H1 (cell line): ENCODE results near the gene AGAP1. TPM values are rescaled to one million over a fixed set of nuclear protein-coding genes. Genes with fewer than 3 reads are reported as not detected.

Source experiments
- CTCF ChIA-PET: fragments of 300-600 bp; sonication (Branson Sonifier 250); formaldehyde crosslinking; loops from one replicate; lab custom pipeline; 2021; ENCODE audit not compliant: partially characterized antibody; lab: Charles Lee
- POLR2A ChIA-PET: fragments of 300-600 bp; sonication (Branson Sonifier 250); formaldehyde crosslinking; loops from one replicate; lab custom pipeline; 2021; ENCODE audit warnings: inconsistent platforms; ENCODE audit not compliant: partially characterized antibody; lab: Charles Lee
- DNase-seq, 2 experiments: peaks; one replicate each; pipeline versions ENCODE4 v3.0.0 to v3.0.0-alpha.2; 2010 to 2022; ENCODE audit warnings: low spot score in 2 of 2, low read depth in 1 of 2, mixed read lengths in 1 of 2
- FAIRE-seq: peaks from 2 replicates; lab custom pipeline; 2011; peaks lifted over from hg19 to GRCh38; lab: Jason Lieb, UNC
- H2AFZ ChIP-seq: 2 replicates; pipeline ENCODE4 v1.8.1; 2012; ENCODE audit warnings: low read length, inconsistent platforms
- H2AK5ac ChIP-seq: 2 replicates; pipeline ENCODE4 v1.6.1; 2013; ENCODE audit warnings: low read depth, low read length
- H2BK120ac ChIP-seq: replicated peaks from 2 replicates; pipeline ENCODE3; 2013; ENCODE audit warnings: low read depth, low read length, inconsistent platforms
- H2BK12ac ChIP-seq: 2 replicates; pipeline ENCODE4 v1.6.1; 2013; ENCODE audit warnings: low read depth, low read length
- H2BK15ac ChIP-seq: 2 replicates; pipeline ENCODE4 v1.6.1; 2013; ENCODE audit warnings: low read length
- H2BK20ac ChIP-seq: 2 replicates; pipeline ENCODE4 v1.6.1; 2013; ENCODE audit warnings: low read length
- H2BK5ac ChIP-seq: 2 replicates; pipeline ENCODE4 v1.6.1; 2013; ENCODE audit warnings: low read depth, low read length
- H3K14ac ChIP-seq: 2 replicates; pipeline ENCODE4 v1.6.1; 2013; ENCODE audit warnings: inconsistent platforms; ENCODE audit not compliant: insufficient read length
- H3K18ac ChIP-seq: 2 replicates; pipeline ENCODE4 v1.6.1; 2013; ENCODE audit warnings: low read length; ENCODE audit errors: extremely low read depth
- H3K23ac ChIP-seq: 2 replicates; pipeline ENCODE4 v1.6.1; 2013; ENCODE audit warnings: inconsistent platforms; ENCODE audit not compliant: insufficient read length
- H3K23me2 ChIP-seq: 2 replicates; pipeline ENCODE4 v1.6.1; 2013; ENCODE audit warnings: low read depth, low read length
- H3K27ac ChIP-seq: 2 replicates; pipeline ENCODE4 v1.6.1; 2011; ENCODE audit warnings: low read depth, low read length, inconsistent platforms
- H3K27me3 ChIP-seq, 4 experiments: replicated peaks in 1 of 4; 1 replicate in 1 of 4; 2 replicates in 3 of 4; pipeline versions ENCODE4 v1.6.1 to v1.8.1; 2011 to 2013; ENCODE audit warnings: low read length in 3 of 4, mild to moderate bottlenecking in 3 of 4, inconsistent platforms in 2 of 4, mixed read lengths in 2 of 4, moderate library complexity in 1 of 4; ENCODE audit not compliant: control insufficient read depth in 3 of 4, insufficient read depth in 3 of 4; ENCODE audit errors: extremely low read depth in 1 of 4
- H3K36me3 ChIP-seq, 4 experiments: 2 replicates each; pipeline versions ENCODE4 v1.6.1 to v1.8.1; 2011 to 2013; ENCODE audit warnings: mild to moderate bottlenecking in 4 of 4, low read length in 3 of 4, moderate library complexity in 2 of 4, control low read depth in 1 of 4, inconsistent platforms in 1 of 4; ENCODE audit not compliant: insufficient read depth in 4 of 4, control insufficient read depth in 2 of 4
- H3K4ac ChIP-seq: replicated peaks from 2 replicates; pipeline ENCODE3; 2013; ENCODE audit warnings: low read length, low read depth, mixed read lengths, inconsistent platforms; ENCODE audit not compliant: insufficient read length
- H3K4me1 ChIP-seq, 4 experiments: replicated peaks in 1 of 4; 1 replicate in 1 of 4; 2 replicates in 3 of 4; pipeline versions ENCODE4 v1.6.1 to v1.8.1; 2011 to 2013; ENCODE audit warnings: low read length in 3 of 4, inconsistent platforms in 2 of 4, mixed read lengths in 1 of 4; ENCODE audit not compliant: insufficient read depth in 4 of 4, control insufficient read depth in 3 of 4
- H3K4me2 ChIP-seq, 2 experiments: 2 replicates each; pipeline versions ENCODE4 v1.6.1 to v1.8.1; 2011 to 2013; ENCODE audit warnings: low read depth in 2 of 2, low read length in 2 of 2, control low read depth in 1 of 2, inconsistent platforms in 1 of 2, mild to moderate bottlenecking in 1 of 2; ENCODE audit not compliant: insufficient read depth in 1 of 2
- H3K4me3 ChIP-seq, 4 experiments: fragments of 200-600, 300-600 bp in 1 of 4; sonication (generic), shearing (Covaris generic), sonication (Bioruptor Twin) in 1 of 4; 2 replicates each; pipeline versions ENCODE4 v1.5.1 to v1.8.1; 2011 to 2016; ENCODE audit warnings: low read length in 4 of 4, low read depth in 3 of 4, control low read depth in 2 of 4, inconsistent platforms in 2 of 4, mild to moderate bottlenecking in 2 of 4, mixed read lengths in 1 of 4, moderate library complexity in 1 of 4; ENCODE audit not compliant: insufficient read depth in 2 of 4; ENCODE audit errors: extremely low read depth in 1 of 4
- H3K56ac ChIP-seq: replicated peaks from 2 replicates; pipeline ENCODE3; 2013; ENCODE audit warnings: low read depth, mild to moderate bottlenecking, mixed read lengths, low read length, inconsistent platforms; ENCODE audit not compliant: insufficient read length
- H3K79me1 ChIP-seq: 2 replicates; pipeline ENCODE4 v1.6.1; 2013; ENCODE audit warnings: low read depth, low read length, control low read depth
- H3K79me2 ChIP-seq, 2 experiments: 2 replicates each; pipeline versions ENCODE4 v1.6.1 to v1.8.1; 2012 to 2013; ENCODE audit warnings: low read length in 2 of 2, mild to moderate bottlenecking in 2 of 2, inconsistent platforms in 1 of 2; ENCODE audit not compliant: insufficient read depth in 2 of 2, control insufficient read depth in 1 of 2
- H3K9ac ChIP-seq, 4 experiments: replicated peaks in 1 of 4; 1 replicate in 1 of 4; 2 replicates in 3 of 4; pipeline versions ENCODE4 v1.6.1 to v1.8.1; 2011 to 2013; ENCODE audit warnings: low read depth in 3 of 4, low read length in 3 of 4, control low read depth in 2 of 4, mild to moderate bottlenecking in 2 of 4, moderate library complexity in 2 of 4, inconsistent platforms in 1 of 4; ENCODE audit errors: extremely low read depth in 1 of 4
- H3K9me3 ChIP-seq, 2 experiments: 2 replicates each; pipeline versions ENCODE4 v1.6.1 to v1.8.1; 2012 to 2013; ENCODE audit warnings: mild to moderate bottlenecking in 2 of 2, moderate library complexity in 2 of 2, control low read depth in 1 of 2, inconsistent platforms in 1 of 2, low read depth in 1 of 2, low read length in 1 of 2, mixed read lengths in 1 of 2; ENCODE audit not compliant: insufficient read depth in 2 of 2
- H4K20me1 ChIP-seq, 2 experiments: replicated peaks in 1 of 2; 2 replicates each; pipeline versions ENCODE3 to v1.8.1; 2011 to 2013; ENCODE audit warnings: inconsistent platforms in 2 of 2, low read length in 2 of 2, mild to moderate bottlenecking in 1 of 2; ENCODE audit not compliant: insufficient read depth in 2 of 2, control insufficient read depth in 1 of 2
- H4K5ac ChIP-seq: 2 replicates; pipeline ENCODE4 v1.6.1; 2013; ENCODE audit warnings: low read length, low read depth, mixed read lengths, inconsistent platforms; ENCODE audit not compliant: insufficient read length
- H4K8ac ChIP-seq: 2 replicates; pipeline ENCODE4 v1.8.0; 2013; ENCODE audit warnings: mild to moderate bottlenecking, moderate library complexity, low read length, inconsistent platforms; ENCODE audit not compliant: insufficient read depth; ENCODE audit errors: extremely low read depth
- H4K91ac ChIP-seq: replicated peaks from 2 replicates; pipeline ENCODE3; 2013; ENCODE audit warnings: low read length, mixed read lengths, inconsistent platforms; ENCODE audit not compliant: insufficient read length
- BACH1 ChIP-seq: IDR thresholded peaks from 2 replicates; pipeline ENCODE4 v1.6.1; 2012; ENCODE audit warnings: low read length, improper control_type of control experiment
- CBX5 ChIP-seq: fragments of 300-800, 300-1000 bp; sonication (generic); IDR thresholded peaks from 2 replicates; pipeline ENCODE4 v1.7.1; 2016; ENCODE audit warnings: antibody characterized with exemption, low read length, low read depth
- EGR1 ChIP-seq: IDR thresholded peaks from 2 replicates; pipeline ENCODE4 v1.6.1; 2011; ENCODE audit warnings: low read depth, low read length, borderline replicate concordance
- HDAC2 ChIP-seq, 2 experiments: fragments of 300-600 bp in 1 of 2; sonication (generic) in 1 of 2; IDR thresholded peaks; 2 replicates each; pipeline ENCODE4 v1.6.1; 2011 to 2012; ENCODE audit warnings: low read depth in 2 of 2, low read length in 2 of 2, mild to moderate bottlenecking in 2 of 2, moderate library complexity in 2 of 2, borderline replicate concordance in 1 of 2, inconsistent platforms in 1 of 2
- KDM1A ChIP-seq: fragments of 200-600, 300-600 bp; sonication (generic); IDR thresholded peaks from 2 replicates; pipeline ENCODE4 v1.7.1; 2016; ENCODE audit warnings: mild to moderate bottlenecking, low read length, borderline replicate concordance
- KDM4A ChIP-seq: IDR thresholded peaks from one replicate; pipeline ENCODE4 v1.7.1; 2012; ENCODE audit warnings: low read depth, mild to moderate bottlenecking, moderate library complexity, low read length, inconsistent platforms; ENCODE audit not compliant: severe bottlenecking
- POLR2AphosphoS5 ChIP-seq: IDR thresholded peaks from 2 replicates; pipeline ENCODE4 v1.6.1; 2011; ENCODE audit warnings: low read depth, low read length
- RNF2 ChIP-seq: fragments of 200-900, 300-1000 bp; sonication (generic); IDR thresholded peaks from 2 replicates; pipeline ENCODE4 v1.7.1; 2016; ENCODE audit warnings: borderline replicate concordance, low read depth, mild to moderate bottlenecking, antibody characterized with exemption, low read length; ENCODE audit not compliant: poor library complexity, severe bottlenecking; ENCODE audit errors: missing control alignments
- SIX5 ChIP-seq: IDR thresholded peaks from 2 replicates; pipeline ENCODE4 v1.6.1; 2011; ENCODE audit warnings: mild to moderate bottlenecking, low read depth, low read length
- SP4 ChIP-seq: IDR thresholded peaks from 2 replicates; pipeline ENCODE4 v1.6.1; 2012; ENCODE audit warnings: low read length, inconsistent platforms
- TBP ChIP-seq: IDR thresholded peaks from 2 replicates; pipeline ENCODE4 v1.6.1; 2011; ENCODE audit warnings: low read depth, low read length, improper control_type of control experiment
- USF2 ChIP-seq: IDR thresholded peaks from 2 replicates; pipeline ENCODE4 v1.6.1; 2011; ENCODE audit warnings: low read length, improper control_type of control experiment
- ZNF274 ChIP-seq: IDR thresholded peaks from 2 replicates; pipeline ENCODE4 v1.7.0; 2012; ENCODE audit warnings: low read length, borderline replicate concordance; ENCODE audit errors: extremely low read depth
- WGBS, 2 experiments: shearing (Covaris generic) in 1 of 2; methylation state at CpG; one replicate each; pipeline versions ENCODE4 v1.1.6 to v1.1.7; 2013 to 2015; ENCODE audit warnings: low lambda C conversion rate in 2 of 2, mixed read lengths in 2 of 2, inconsistent platforms in 1 of 2, low coverage in 1 of 2, missing lambda C conversion rate in 1 of 2; ENCODE audit not compliant: insufficient replicate concordance in 2 of 2, insufficient coverage in 1 of 2, insufficient read length in 1 of 2; ENCODE audit errors: extremely low coverage in 1 of 2, missing lambda C conversion rate in 1 of 2; 5-methylcytosine and 5-hydroxymethylcytosine counted together
- polyA plus RNA-seq, 7 experiments: library from polyadenylated mRNA; depleted of rRNA in 3 of 7; stranded (reverse) in 5 of 7; unstranded in 2 of 7; fragments of >200 nt in 5 of 7; fragments of 200-250 nt in 2 of 7; gene quantifications; 1 replicate in 5 of 7; 2 replicates in 1 of 7; 4 replicates in 1 of 7; pipeline versions ENCODE4 v1.2.1 to v1.2.3, GENCODE V29; 2011 to 2013; ENCODE audit warnings: missing spikeins in 2 of 7, mixed read lengths in 2 of 7
- total RNA-seq: library from RNA; stranded (reverse); fragmentation: NEBNext Ultra II Directional; extraction: Animal tissue kit (Norgen Biotek cat#: 25700); gene quantifications from 2 replicates; pipeline ENCODE4 v1.2.1, GENCODE V29; 2021

The AGAP1 gene
- total and polyA plus RNA-seq, 2 of the 8 experiments (the other 6 are each of a cell fraction or from before 2014, with no cell fraction given), result 18.1 to 39.4 TPM

GRCh38 chr2:235639885-235640284, 146.0 kb downstream of the AGAP1 start:
- no peak overlapping the region for H4K91ac ChIP-seq
- H3K4ac ChIP-seq, result no peak overlapping the region
- no peak overlapping the region for H2BK15ac ChIP-seq
- peaks cover 0 to 49% of the 10 kb centered on the region in 2 experiments; a peak in 2 of 4 replicates for H3K79me2 ChIP-seq
- H3K36me3 ChIP-seq, result no peaks in the 10 kb centered on the region
- no peak overlapping the region for H4K5ac ChIP-seq
- peaks cover 5 to 17% (median 12%) of the 10 kb centered on the region in 4 experiments; a peak in 6 of 7 replicates for H3K4me1 ChIP-seq
- H3K4me3 ChIP-seq, result no peak overlapping the region
- H2BK120ac ChIP-seq, result no peak overlapping the region
- WGBS, 2 experiments, result 84% methylated on average over 2 of the region's 2 CpGs; no CpG with 5 or more reads in 1 of the 2 experiments
- no peak for FAIRE-seq
- H3K23ac ChIP-seq, result no peak overlapping the region
- DNase-seq, result no peak
- no peak overlapping the region for H3K27ac ChIP-seq
- H4K8ac ChIP-seq, result no peak overlapping the region
- ChIA-PET POLR2A (no interaction called here), CTCF (interaction anchor here (0.8 to 3.9 kb wide), 15 partner anchors 8 to 106 kb away, joined by 3 to 26 read pairs (median 4); no protein-coding TSS in a partner anchor)
- H3K79me1 ChIP-seq, result peaks cover 10% of the 10 kb centered on the region; the same call in 1 of the 2 replicates
- no peaks in the 10 kb centered on the region for H3K27me3 ChIP-seq
- no peak overlapping the region for H3K56ac ChIP-seq
- no peak overlapping the region for H2AFZ ChIP-seq
- H2BK12ac ChIP-seq, result no peak overlapping the region
- no peak overlapping the region for H2BK20ac ChIP-seq
- H4K20me1 ChIP-seq, result peaks cover 0 to 3% of the 10 kb centered on the region in 2 experiments
- H2AK5ac ChIP-seq, result no peak overlapping the region
- H3K4me2 ChIP-seq, result no peak overlapping the region; a peak in 1 of 4 replicates
- no peak overlapping the region for H2BK5ac ChIP-seq
- no peaks in the 10 kb centered on the region for H3K23me2 ChIP-seq
- H3K14ac ChIP-seq, result no peak overlapping the region
- H3K9ac ChIP-seq, result no peak overlapping the region
- no peaks in the 10 kb centered on the region for H3K9me3 ChIP-seq
- H3K18ac ChIP-seq, result no peak overlapping the region
- no peak for TF ChIP-seq CBX5
- TF ChIP-seq HDAC2 (IDR thresholded peaks at IDR 0.05; ENCODE audit: borderline replicate concordance in 1 of 2, low read depth in 2 of 2, low read length in 2 of 2), result no peak
- TF ChIP-seq RNF2, result no peak
- TF ChIP-seq POLR2AphosphoS5, result no peak
- TF ChIP-seq BACH1, result no peak
- no peak for TF ChIP-seq EGR1
- no peak for TF ChIP-seq SIX5
- no peak for TF ChIP-seq TBP
- no peak for TF ChIP-seq ZNF274
- TF ChIP-seq USF2, result no peak
- no peak for TF ChIP-seq KDM1A
- TF ChIP-seq KDM4A, result no peak
- TF ChIP-seq SP4, result no peak
